ENCODE data around the gene POLR3C. TPM values are rescaled to one million over a fixed set of nuclear protein-coding genes. Genes with fewer than 3 reads are reported as not detected.
A peak's percentile ranks its signal among the peaks of the same experiment; 100 is the strongest.

The POLR3C gene
- total RNA-seq, 6 donors from 2014 or later: 15.9 to 40.9 (median 26.7) TPM

DNA sequence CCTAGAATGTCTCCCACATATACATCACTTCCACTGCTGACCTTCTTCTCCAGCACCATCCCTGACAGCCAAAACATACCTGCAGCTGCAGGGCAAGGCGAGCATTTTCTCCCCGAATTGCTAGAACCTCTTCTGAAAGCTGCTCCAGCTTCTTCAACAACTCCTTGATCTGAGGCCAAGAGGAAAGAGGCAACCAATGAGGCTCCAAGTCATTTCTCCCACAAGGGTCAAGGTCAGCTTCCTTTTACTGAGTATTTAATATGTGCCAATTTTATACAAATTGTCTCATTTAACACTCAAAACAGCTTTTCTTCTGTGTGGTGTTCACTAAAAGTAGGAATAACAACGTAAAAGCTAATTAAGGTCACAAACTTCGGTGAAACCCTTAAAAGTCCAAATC, 44.2 kb downstream of the POLR3C start:
- TF ChIP-seq POLR2A (IDR thresholded peaks at IDR 0.05) (no peak), EP300 (IDR thresholded peaks at IDR 0.05) (no peak), POLR2AphosphoS5 (IDR thresholded peaks at IDR 0.05) (no peak)
- TF ChIP-seq, protein P1, sequence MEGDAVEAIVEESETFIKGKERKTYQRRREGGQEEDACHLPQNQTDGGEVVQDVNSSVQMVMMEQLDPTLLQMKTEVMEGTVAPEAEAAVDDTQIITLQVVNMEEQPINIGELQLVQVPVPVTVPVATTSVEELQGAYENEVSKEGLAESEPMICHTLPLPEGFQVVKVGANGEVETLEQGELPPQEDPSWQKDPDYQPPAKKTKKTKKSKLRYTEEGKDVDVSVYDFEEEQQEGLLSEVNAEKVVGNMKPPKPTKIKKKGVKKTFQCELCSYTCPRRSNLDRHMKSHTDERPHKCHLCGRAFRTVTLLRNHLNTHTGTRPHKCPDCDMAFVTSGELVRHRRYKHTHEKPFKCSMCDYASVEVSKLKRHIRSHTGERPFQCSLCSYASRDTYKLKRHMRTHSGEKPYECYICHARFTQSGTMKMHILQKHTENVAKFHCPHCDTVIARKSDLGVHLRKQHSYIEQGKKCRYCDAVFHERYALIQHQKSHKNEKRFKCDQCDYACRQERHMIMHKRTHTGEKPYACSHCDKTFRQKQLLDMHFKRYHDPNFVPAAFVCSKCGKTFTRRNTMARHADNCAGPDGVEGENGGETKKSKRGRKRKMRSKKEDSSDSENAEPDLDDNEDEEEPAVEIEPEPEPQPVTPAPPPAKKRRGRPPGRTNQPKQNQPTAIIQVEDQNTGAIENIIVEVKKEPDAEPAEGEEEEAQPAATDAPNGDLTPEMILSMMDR (IDR thresholded peaks at IDR 0.05): no peak
- H3K4me1 ChIP-seq: peaks cover 0 to 9% (median 5%) of the 10 kb centered on the region in 4 donors
- 72 to 80% methylated on average over 4 of the region's 4 CpGs for WGBS, 2 donors
- no peaks in the 10 kb centered on the region for H3K27me3 ChIP-seq
- H3K9me3 ChIP-seq: no peaks in the 10 kb centered on the region
- ATAC-seq (ENCODE audit: low FRiP score in 2 of 2) (no peak), DNase-seq (no peak)
- H3K36me3 ChIP-seq: no peaks in the 10 kb centered on the region
- H3K4me3 ChIP-seq: no peak overlapping the region
- H3K27ac ChIP-seq: no peak overlapping the region

DNA sequence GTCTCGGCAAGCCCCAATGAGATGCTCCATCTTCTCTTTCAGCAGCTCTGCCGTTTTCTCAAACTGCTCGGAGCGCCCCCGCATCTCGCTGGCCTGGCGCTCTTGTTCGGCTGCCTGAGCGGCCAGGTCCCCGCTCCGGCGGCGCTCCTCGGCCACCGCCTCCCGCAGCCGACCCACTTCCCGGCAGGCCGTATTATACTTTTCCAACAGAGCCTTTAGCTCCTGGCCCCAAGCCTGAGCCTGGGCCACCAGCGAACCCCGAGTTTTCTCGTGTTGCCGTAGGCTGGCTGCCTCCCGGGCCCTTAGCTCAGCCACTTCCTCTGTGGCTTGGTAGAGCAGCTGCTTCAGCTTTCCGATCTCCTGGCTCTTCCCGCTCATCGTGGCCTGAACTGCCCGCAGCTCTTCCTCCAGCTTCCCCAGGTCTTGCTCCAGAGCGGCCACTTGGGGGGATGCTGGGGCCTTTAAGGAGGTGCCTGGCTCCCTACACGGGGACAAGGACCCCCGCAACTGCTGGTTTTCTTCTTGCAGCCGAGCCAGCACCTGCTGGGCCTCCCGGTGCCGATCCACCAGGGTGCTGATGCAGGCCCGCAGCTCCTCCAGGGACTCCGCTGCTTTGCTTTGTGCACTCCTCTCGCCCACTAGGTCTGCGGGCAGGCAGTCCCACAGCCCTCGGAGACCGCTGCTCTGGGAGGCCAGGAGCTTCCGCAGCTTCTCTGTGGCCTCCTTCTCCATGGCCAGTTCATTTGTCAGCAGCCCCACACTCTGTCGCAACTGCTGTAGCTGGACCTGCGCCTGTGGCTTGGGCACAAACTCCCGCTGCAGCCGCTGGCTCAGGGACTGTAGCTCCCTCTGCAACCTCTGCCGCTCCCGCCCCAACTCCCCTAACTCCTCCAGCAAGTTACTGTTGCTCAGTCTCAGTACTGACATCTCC, 48.3 kb downstream of the POLR3C start:
- H3K27ac ChIP-seq: peak overlapping the region; percentile 41 to 80 (median 66)
- WGBS, 2 donors: 37 to 39% methylated on average over 30 to 47 of the region's 47 CpGs
- H3K27me3 ChIP-seq: no peaks in the 10 kb centered on the region
- DNase-seq (peak; percentile 45 to 86), ATAC-seq (ENCODE audit: low FRiP score in 2 of 2) (peak; percentile 64 to 84)
- peak in 1 of 4 donors; percentile 9 for TF ChIP-seq POLR2A (IDR thresholded peaks at IDR 0.05)
- TF ChIP-seq, protein P1 (IDR thresholded peaks at IDR 0.05): no peak
- H3K4me3 ChIP-seq: peak overlapping the region; percentile 4 to 48 (median 36)
- H3K9me3 ChIP-seq: no peaks in the 10 kb centered on the region
- peaks cover 0 to 9% (median 5%) of the 10 kb centered on the region in 4 donors for H3K4me1 ChIP-seq
- no peaks in the 10 kb centered on the region for H3K36me3 ChIP-seq

DNA sequence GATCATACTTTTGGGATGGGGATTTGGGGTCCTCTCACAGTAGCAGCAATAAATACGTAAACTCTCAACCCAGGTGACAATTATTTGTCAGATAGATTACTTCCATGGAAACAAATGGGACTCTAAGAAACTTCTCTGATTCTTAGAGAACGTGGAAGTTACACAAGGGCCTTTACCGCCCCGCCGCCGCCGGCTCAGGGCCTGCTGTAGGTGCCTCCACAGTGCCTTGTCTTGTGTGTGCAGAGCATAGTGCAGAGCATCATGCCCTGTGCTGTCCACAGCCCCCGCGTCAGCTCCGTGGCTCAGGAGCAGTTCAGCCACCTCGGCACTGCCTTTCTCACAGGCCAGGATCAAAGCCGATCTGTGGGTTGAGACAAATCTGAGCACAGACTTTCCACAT, 50.6 kb downstream of the POLR3C start:
- ATAC-seq (ENCODE audit: low FRiP score in 2 of 2) (no peak), DNase-seq (peak in 1 of 2 donors; percentile 82)
- H3K27me3 ChIP-seq: no peaks in the 10 kb centered on the region
- peaks cover 0 to 9% (median 5%) of the 10 kb centered on the region in 4 donors for H3K4me1 ChIP-seq
- H3K4me3 ChIP-seq: no peak overlapping the region
- TF ChIP-seq EP300 (IDR thresholded peaks at IDR 0.05): no peak
- TF ChIP-seq POLR2A (IDR thresholded peaks at IDR 0.05): no peak
- TF ChIP-seq POLR2AphosphoS5 (IDR thresholded peaks at IDR 0.05): no peak
- TF ChIP-seq, protein P1 (IDR thresholded peaks at IDR 0.05): no peak
- WGBS, 2 donors: 84 to 100% methylated on average over 4 to 11 of the region's 12 CpGs
- H3K9me3 ChIP-seq: no peaks in the 10 kb centered on the region
- no peaks in the 10 kb centered on the region for H3K36me3 ChIP-seq
- no peak overlapping the region for H3K27ac ChIP-seq

DNA sequence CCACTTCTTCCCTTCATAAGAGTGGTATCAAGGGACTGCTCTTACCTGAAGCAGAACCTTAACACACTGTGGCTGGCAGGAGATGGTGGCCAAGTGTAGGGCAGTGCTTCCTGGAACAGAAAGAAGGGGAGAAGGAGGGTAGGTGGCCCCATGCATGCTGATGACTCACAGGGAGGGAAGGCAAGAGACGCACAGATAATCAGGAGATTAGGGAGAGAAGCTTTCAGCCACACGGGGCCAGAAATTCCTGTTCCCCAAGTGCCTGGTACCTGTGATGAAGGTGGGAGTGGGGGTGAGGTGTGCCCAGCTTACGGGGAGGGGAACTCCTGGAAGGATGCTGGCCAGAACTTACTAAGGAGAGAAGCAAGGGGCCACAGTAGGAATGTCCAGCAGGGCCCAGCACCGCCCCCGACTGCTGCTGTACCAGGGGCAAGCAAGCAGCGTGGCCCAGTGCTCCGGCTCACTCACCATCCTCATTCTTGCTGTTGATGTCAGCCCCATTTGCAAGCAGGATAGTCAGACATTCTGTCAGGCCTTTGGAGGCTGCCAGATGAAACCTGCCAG, 54.0 kb downstream of the POLR3C start:
- no peak for TF ChIP-seq POLR2A (IDR thresholded peaks at IDR 0.05)
- TF ChIP-seq, protein P1 (IDR thresholded peaks at IDR 0.05): no peak
- no peak for TF ChIP-seq EP300 (IDR thresholded peaks at IDR 0.05)
- TF ChIP-seq POLR2AphosphoS5 (IDR thresholded peaks at IDR 0.05): no peak
- peak in 1 of 2 donors; percentile 35 for DNase-seq
- Histone ChIP-seq H3K4me3 (no peak overlapping the region), H3K36me3 (no peaks in the 10 kb centered on the region), H3K9me3 (no peaks in the 10 kb centered on the region), H3K27me3 (no peaks in the 10 kb centered on the region), H3K4me1 (peaks cover 0 to 1% (median 0%) of the 10 kb centered on the region in 4 donors), H3K27ac (no peak overlapping the region)
- 68 to 82% methylated on average over 3 to 7 of the region's 7 CpGs for WGBS, 2 donors
- ATAC-seq (ENCODE audit: low FRiP score in 2 of 2): no peak

All from upper lobe of left lung (tissue), 6 donors.